Suppressor macrophage treated with lipopolysaccharide for 4 hours (primary cell): ENCODE results near the gene BMS1.
"Not testable (repeated sequence)": the region's sequence is repeated elsewhere in the genome, so short reads cannot be mapped to it uniquely, and the experiment has no call there.

ENCODE experiments used
- DNase-seq: peaks from one replicate; pipeline ENCODE4 v3.0.0-alpha.2; 2020

BMS1 gene

GRCh38 chr10:42801135-42801534 is 18.5 kb downstream of the BMS1 start:
- no peak for DNase-seq

- DNase-seq = no peak
Observed at GRCh38 chr10:42802876-42803275, 20.3 kb downstream of the BMS1 start.

GRCh38 chr10:42809676-42810075 is 27.1 kb downstream of the BMS1 start:
- no peak for DNase-seq

GRCh38 chr10:42812028-42812427 is 29.4 kb downstream of the BMS1 start:
- no peak for DNase-seq

DNA sequence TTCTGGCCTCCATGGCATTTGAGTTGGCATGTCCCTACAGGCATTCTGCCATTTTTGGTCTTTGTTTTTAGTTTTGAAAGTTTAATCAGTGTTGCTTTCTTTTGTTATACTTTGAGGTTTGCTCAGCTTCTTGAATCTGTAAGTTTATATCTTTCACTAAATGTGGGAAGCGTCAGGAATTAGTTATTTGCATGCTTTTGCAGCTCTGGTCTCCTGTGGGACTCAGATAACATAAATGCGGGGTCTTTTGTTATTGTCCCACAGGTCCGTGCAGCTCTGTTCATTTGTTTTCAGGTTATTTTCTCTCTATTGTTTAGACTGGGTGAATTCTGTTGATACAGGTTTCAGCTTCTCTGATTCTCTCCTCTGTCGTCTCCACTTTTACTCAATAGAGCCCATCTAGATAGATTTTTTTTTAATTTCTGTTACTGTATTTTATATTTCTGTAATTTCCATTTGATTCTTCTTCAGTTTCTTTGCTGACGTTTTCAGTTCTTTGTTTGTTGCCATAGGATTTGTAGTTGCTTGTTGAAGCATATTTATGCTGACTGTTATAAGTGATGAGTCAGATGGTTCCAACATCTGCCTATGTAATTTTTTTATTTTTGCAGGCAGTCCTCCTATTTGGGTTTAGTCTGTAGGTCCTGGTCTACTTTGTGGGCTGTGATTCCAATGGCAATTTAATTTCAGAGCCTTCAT is 31.5 kb downstream of the BMS1 start:
- DNase-seq = not testable (repeated sequence)

DNA sequence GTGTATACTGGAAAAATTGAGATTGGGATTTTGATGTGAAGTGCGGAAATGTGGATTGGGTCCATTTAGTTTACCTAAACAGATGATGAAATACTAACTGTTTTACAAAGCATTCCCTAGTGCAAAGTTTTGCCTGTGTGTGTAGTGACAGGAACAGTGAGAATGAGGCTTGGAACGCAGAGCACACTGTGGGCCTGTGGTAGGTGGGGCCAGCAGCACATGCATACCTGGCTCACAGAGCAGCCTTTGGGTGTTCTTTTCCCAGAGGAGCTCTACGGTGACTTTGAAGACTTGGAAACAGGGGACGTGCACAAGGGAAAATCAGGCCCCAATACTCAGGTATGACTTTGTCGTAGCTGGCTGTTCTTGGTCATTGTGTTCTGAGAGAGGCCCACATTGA is 33.7 kb downstream of the BMS1 start:
- not testable (repeated sequence) for DNase-seq

GRCh38 chr10:42816912-42817311 is 34.3 kb downstream of the BMS1 start:
- no peak for DNase-seq

- not testable (repeated sequence) for DNase-seq
Observed at GRCh38 chr10:42817417-42817816, 34.8 kb downstream of the BMS1 start.

- DNase-seq = not testable (repeated sequence)
Observed at GRCh38 chr10:42826759-42827158, 44.2 kb downstream of the BMS1 start.

- DNase-seq = no peak
Observed at GRCh38 chr10:42827201-42827600, 44.6 kb downstream of the BMS1 start.

- DNase-seq = not testable (repeated sequence)
Observed at GRCh38 chr10:42828391-42828790, 45.8 kb downstream of the BMS1 start.

GRCh38 chr10:42830237-42830636 is 47.6 kb downstream of the BMS1 start:
- DNase-seq = no peak

GRCh38 chr10:42836096-42836495 is 53.5 kb downstream of the BMS1 start:
- DNase-seq = no peak

DNA sequence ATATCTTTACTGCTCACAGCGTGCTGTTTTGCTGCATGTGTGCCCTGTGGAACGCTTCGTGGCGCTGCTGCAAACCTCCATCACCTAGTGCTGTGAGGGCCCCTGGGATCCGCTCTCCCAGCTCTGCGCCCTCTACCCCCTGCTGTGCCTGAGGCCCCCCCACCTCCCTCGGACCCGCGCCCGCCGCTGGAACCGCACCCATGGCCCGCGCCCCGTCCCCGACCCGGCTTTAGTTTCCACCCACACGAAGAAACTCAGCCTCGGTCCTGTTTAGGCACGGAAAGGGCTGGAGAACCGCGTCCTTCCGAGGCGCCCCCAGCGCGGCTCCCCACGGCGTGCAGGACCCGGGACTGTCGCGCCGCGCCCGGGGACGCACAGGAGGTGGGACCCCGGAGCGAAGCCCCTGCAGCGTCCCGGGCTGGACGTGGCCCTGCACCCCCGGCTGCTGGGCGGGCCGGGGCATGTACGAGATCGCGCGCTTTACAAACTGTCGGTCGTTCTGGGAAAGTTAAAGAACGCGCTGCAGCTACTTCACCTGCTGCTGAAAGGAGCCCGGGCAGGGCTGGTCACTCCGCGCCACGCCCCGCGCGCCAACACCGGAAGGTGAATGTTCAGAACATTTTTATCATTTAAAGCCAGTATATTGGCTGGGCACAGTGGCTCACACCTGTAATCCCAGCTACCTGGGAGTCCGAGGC is 54.3 kb downstream of the BMS1 start:
- DNase-seq = no peak

GRCh38 chr10:42844810-42845209 is 62.2 kb downstream of the BMS1 start:
- not testable (repeated sequence) for DNase-seq

DNA sequence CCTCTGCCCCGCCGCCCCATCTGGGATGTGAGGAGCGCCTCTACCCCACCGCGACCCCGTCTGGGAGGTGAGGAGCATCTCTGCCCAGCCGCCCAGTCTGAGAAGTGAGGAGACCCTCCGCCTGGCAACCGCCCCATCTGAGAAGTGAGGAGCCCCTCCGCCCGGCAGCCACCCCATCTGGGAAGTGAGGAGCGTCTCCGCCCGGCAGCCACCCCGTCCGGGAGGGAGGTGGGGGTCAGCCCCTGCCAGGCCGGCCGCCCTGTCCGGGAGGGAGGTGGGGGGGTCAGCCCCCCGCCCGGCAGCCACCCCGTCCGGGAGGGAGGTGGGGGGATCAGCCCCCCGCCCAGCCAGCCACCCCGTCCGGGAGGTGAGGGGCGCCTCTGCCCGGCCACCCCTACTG is 64.7 kb downstream of the BMS1 start:
- not testable (repeated sequence) for DNase-seq

DNA sequence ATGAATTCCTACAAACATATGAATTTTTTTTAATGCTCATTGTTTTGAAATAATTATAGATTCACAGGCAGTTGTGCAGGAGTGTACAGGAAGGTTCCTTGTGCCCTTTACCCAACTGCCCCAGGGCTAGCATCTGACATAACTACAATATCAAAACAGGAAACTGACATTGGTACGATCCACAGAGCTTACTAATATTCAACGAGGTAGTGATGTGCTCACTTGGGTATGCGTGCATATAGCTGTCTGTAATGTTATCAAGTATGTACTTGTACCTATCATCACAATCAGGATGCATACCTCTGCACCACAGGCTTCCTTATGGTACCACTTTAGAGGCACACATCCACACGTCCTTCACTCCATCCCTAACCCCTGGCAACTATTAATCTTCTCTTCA is 68.3 kb downstream of the BMS1 start:
- no peak for DNase-seq

- no peak for DNase-seq
Observed at GRCh38 chr10:42859256-42859655, 76.7 kb downstream of the BMS1 start.

DNA sequence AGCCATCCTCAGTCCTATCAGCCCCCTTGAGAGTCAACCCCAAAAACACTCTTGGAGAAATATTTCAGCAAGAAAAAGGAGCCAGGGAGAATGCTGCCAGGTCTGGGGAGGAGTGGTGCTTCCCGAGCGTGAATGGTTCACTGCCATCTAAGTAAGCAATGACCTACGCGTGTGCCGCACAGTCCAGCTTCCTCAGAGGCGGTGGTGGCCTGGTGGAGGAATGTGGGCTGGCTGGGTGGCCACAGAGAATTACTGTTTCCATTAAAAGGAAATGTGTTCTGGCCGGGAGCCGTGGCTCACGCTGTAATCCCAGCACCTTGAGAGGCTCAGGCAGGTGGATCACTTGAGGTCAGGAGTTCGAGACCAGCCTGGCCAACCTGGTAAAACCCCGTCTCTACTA is 77.4 kb downstream of the BMS1 start:
- DNase-seq = not testable (repeated sequence)

DNA sequence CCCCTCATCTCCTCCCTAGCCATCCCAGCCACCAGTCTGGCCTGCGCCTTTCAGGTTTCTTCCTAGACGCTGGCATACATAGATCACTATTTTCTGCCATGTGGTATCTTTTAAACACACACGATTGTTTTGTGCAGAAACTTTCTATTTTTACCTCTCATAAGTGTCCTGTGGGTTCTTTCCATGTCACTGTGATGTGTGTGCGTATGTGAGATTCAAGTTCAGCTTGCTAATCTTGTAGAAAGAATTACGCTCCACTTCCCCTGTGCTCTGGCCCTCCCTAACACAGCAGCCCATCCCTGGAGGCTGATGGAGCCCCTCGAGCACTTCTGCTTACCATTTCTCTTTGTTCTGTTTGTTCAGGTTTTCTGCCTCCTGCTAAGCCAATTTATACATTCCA is 80.2 kb downstream of the BMS1 start:
- not testable (repeated sequence) for DNase-seq

GRCh38 chr10:42864575-42864974 is 82.0 kb downstream of the BMS1 start:
- peak; percentile 32 for DNase-seq

DNA sequence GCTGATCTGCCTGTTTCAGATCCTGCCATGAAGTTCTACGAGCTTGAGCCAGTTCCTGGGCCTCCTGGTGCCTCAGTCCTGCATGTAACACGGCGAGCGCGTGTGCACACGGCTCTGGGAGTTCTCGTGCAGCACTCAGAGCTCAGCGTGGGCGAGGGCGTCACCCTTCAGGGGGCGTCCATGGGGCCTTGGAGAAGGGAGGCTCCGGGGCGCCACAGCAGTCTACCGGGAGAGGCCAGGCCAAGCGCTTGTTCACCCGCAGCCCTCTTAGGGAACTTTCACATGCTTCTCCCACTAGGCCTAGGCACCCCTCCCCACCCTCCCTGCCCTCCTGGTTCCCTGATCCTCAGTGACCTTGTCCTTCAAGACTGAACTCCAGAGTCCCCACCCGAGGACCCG is 83.1 kb downstream of the BMS1 start:
- DNase-seq = no peak

- DNase-seq = peak; percentile 82
Observed at GRCh38 chr10:42866115-42866995, 83.8 kb downstream of the BMS1 start.

DNA sequence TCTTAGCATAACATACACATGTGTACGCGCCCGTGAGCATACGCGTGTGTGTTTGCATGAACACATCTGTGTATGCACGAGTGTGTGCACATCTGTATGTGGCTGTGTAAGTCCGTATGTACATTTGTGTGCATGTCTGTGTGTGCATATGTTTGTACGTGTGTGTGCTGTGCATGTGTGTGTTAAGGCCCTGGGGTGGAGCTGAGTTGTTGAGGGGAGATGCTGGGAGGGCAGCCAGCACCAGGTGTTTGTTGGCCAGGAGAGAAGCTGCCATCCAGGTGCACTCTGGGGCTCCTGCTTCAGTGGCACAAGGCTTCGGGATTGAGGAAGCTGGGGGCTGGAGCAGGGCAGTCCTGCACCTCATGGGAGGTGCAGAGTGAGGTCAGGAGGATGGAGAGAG is 85.0 kb downstream of the BMS1 start:
- no peak for DNase-seq
